GM18858 (cell line): ENCODE measurements around the gene GABRR2.

Experiments used
- ATAC-seq: cut with Tn5 transposase; IDR thresholded peaks from one replicate; pipeline ENCODE4 v1.9.1; 2021; ENCODE audit not compliant: unreplicated experiment

GABRR2 gene

DNA sequence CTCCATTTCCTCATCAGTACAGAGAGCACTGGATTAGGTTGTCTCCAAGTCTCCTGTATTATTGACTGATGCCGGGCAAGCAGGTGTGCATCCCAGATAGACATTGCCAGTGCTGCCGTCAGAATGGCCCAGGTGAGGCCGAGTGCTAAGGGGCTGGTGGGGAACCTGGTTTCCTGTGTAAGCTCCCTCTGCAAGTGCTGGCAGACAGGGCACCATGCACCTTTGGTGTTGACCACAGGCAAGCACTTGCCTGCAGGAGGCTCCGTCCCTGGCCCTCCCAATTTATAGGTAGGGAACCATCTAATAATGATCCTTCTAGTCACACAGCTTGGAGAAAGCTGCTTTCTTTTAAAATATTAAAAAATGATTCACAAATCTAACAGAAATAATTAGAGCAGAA, 98.7 kb downstream of the GABRR2 start:
- ATAC-seq: no peak

DNA sequence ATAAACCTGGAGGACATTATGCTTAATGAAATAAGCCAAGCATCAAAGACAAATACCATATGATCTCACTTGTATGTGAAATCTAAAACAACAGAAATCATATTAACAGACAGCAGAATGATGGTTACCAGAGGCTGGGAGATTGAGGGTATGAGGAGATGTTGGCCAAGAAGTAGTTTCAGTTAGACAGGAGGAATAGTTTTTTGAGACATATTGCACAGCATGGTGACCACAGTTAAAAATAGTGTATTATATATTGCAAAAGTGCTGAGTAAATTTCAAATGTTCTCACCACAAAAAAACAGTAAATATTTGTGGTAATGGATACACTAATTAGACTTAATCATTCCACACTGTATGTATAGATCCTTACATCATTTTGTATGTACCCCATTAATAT, 99.7 kb downstream of the GABRR2 start:
- no peak for ATAC-seq

- ATAC-seq: no peak
Measured at GRCh38 chr6:89214197-89214596, 100.9 kb downstream of the GABRR2 start.

GRCh38 chr6:89212472-89212871, 102.6 kb downstream of the GABRR2 start:
- ATAC-seq: no peak

DNA sequence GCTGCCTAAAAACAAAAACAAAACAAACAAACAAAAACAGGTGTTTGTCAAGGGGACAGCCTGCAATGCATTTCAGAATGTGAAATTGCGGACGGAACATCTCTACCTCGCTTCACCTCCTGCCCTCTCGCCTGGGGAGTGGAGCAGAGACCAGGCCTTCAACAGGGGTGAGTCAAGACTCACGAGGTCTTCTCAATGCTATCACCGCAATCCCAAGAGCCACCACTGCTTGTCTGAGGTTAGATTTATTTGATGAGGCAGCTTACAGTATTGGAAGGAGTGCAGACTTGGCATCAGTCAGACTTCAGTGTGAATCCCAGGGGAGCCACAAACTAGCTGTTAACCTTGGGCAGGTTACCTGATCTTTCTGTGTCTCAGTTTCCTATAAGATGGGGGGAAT, 105.6 kb downstream of the GABRR2 start:
- ATAC-seq: no peak

DNA sequence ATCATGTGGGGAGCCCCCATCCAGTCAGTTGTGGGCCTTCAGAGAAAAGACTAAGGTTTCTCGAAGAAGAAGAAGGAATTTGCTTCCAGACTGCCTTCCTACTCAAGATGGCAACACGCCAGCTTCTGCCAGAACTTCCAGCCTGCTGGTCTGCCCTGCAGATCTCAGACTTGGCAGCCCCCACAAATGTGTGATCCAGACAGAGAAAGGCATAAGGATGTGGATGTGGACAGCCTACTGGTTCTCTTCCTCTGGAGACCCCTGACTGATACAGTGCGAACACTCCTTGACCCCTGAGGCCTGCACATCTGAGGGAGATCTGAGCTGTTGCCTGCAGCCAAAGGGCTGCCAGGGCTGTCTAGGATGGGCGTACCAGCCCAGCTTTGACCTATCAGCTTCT, 106.5 kb downstream of the GABRR2 start:
- no peak for ATAC-seq
